NCI-H146 treated with DMSO at 0.1 percent for 48 hours (cell line): ENCODE data around the gene CATSPER4.
"Not testable (repeated sequence)": the region's sequence is repeated elsewhere in the genome, so short reads cannot be mapped to it uniquely, and the experiment has no call there.

Source experiments
- DNase-seq: peaks from one replicate; lab custom pipeline; 2025; ENCODE audit not compliant: unreplicated experiment; lab: John Stamatoyannopoulos, UW

CATSPER4 gene

DNA sequence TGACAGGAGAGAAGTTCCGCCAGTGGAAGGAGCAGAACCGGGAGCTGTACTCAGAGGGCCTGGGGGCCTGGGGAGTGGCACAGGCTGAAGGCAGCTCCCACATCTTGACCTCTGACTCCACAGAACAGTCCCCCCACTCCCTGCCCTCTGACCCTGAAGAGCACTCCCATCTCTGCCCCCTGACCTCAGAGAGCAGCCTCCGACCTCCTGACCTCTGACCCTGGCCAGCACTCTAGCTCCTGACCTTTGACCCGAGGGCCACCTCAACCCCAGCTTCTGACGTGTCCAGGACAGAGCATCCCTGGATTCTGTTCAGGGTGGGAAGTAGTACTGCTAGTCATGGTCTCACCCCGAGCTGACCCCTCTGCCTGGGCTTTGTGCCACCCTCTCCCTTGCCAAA lies 1.1 kb upstream of the CATSPER4 start:
- DNase-seq: no peak

DNA sequence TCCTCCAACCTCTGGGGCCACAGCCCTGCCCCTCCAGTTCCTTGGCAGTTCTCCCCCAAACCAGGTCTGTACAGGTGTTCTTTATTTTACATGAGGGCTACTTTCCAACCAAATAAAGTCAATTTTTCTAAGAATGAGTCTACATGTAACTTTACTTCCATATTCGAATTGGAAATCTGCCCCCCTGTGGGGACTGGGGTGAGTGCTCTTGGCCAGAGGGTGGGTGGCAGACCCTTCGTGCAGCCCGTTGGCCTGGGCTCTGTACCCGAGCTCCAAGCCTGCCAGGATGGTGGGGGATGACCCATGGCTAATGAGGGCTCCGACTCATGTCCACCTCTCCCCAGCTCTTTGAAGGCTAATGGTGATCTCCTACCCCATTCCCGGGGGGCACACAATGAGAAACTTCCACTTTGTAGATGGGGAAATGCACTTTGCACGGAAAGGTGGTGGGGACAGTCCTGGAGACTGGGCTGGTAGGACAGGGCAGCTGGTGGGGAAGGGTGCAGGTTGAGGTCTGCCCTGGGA lies 589 bp upstream of the CATSPER4 start:
- no peak for DNase-seq

DNA sequence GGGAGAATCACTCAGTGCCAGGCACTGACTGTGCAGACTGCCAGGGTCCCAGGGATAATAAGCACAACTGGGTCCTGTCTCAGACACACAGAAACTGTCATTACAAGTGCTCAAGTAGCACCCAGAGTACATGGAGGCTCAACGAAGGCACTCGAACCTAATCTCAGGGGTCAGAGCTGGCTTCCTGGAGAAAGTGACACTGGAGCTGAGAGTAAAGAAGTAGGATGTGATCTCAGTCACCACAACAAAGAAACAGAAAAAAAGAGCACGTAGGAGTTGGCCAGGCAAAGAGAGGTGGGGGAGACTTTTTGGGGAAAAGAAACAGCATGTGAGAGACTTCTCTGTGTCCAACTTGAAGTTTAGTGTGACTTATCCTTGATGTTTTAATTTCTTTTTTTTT lies 1.3 kb downstream of the CATSPER4 start:
- DNase-seq: no peak

DNA sequence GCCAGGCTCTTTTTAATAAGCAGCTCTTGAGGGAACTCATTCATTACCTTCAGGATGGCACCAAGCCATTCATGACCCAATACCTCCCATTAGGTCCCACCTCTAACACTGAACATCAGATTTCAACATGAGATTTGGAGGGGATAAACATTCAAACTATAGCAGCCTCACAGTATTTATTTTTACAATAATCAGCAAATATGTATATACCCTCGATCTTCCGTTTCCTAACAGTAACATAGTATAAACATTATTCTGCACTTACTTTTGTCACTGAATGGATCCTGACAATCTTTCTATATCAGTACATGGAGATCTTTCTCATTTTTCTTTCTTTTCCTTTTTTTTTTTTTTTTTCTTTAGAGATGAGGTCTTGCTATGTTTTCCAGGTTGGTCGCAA lies 5.4 kb downstream of the CATSPER4 start:
- no peak for DNase-seq

DNA sequence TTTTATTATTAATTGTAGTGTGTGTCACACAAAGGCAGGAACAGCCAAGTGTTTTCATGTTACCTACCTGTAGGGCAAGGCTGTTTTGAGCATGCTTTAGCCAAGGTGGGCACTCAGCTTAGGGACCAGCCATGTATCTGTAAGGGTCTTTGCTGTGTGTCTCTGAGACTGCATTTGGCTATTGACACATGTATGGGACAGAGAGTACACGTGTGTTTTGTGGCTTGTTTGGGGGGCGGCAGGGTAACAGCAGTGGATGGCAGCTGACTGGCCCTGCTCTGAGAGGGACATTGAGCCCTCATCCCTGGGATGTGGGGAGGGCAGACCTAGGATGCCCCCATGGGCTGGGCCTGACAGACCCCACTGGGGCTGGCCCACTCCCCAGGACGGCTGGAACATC lies 6.9 kb downstream of the CATSPER4 start:
- no peak for DNase-seq

DNA sequence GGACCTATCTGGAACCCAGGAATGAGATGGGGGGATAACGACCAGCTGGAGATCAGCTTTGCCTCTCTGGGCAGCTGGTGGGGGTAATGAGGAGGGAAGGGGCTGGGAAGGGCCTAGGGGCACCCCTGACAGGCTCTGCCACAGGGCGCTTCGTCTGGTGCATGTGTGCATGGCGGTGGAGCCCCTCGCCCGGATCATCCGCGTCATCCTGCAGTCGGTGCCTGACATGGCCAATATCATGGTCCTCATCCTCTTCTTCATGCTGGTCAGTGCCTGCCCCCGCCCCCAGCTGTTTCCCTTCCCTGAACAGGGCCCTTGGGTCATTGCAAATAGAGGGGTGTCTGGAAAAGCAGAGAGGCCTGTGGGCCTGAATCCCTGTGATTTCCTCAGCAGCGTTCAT lies 7.4 kb downstream of the CATSPER4 start:
- DNase-seq: no peak

DNA sequence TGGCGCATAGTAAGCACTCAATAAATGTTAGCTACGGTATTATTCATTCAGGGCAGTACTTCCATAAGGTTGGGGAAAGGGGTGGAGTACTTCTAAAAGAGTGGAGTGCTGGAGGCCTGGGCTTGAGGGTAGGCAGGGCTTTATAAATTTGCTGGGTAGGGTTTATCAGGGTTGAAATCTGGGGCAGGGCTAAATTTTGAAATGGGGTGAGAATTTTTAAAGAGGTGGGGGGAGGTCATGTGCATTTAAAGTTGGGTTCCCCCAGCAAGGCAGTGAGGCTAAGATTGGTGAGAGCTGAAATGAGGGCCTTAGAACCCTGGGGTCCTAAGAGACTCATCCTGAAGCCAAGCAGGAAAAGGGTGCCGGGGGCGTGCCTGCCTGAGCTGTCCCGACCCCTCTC lies 10.0 kb downstream of the CATSPER4 start:
- DNase-seq: no peak

DNA sequence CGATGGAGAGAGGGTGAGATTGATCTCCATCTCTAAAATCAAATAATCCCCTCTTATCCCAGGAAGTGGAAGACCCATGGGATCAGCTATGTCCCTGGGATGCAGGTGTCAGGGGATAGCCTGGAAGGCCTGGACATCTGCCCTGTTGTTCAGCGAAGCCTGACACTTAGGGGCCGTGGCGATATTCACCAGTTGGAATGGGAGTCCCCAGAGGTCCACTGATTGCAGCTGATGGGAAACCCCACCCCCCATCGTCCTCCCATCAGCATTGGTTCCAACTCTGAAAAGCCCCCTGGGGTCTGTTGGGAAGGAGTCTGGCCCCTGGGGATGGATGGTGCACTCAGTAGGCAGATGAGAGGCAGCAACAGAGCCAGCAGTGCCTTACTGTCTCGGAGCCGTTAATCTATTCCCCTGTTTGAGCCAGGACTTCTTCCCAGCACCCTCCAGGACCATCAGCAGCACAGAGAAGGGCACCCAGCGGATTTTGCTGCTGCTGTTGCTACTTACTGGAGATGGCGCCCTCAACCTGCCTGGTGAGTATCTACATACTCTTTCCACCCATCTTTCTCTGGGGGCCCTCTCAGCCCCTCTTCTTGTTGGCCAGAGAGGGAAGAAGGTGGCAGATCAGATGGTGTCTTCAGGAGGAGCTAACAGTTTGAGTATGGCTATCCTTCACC lies 13.4 kb downstream of the CATSPER4 start:
- DNase-seq: no peak

DNA sequence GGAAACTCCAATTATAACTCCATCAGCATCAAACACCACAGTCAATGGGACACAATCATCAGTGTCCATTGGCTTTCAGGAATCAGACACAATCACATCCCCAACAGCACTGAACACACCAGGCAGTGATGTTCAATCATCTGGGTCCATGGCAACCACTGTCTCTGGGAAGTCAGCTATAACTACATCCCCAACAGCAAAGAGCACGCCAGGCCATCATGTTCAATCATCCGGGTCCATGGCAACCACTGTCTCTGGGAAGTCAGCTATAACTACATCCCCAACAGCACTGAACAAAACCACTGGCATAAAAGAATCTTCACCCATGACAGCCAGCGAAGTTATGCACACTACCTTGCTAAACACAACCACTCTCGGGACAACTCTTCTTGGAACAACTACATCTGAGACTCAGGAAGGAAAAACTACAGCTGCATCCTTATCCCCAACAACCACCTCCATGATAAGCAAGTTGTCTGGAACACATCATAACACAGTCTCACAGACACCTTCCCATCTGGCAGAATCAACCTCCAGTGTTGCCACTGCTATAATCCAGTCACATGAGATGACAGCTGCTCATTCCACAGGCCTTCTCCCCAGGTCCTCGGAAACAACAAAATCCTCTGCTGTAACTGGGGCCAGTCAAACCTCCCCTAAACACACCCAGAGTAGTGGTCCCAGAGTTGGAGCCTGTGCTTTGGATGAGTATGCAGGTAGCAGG lies 19.9 kb downstream of the CATSPER4 start:
- no peak for DNase-seq

DNA sequence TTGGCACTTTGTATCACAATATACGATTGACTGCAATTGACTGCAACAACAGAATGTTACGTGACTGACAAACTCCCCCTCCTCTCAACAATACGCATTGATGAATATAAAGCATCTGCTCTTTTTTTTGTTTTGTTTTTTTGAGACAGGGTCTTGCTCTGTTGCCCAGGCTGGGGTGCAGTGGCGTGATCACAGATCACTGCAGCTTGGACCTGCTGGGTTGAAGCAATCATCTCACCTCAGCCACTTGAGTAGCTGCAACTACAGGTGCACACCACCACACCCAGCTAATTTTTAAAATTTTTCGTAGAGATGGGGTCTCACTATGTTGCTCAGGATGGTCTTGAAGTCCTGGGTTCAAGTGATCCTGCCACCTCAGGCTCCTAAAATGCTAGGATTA lies 22.3 kb downstream of the CATSPER4 start:
- no peak for DNase-seq

DNA sequence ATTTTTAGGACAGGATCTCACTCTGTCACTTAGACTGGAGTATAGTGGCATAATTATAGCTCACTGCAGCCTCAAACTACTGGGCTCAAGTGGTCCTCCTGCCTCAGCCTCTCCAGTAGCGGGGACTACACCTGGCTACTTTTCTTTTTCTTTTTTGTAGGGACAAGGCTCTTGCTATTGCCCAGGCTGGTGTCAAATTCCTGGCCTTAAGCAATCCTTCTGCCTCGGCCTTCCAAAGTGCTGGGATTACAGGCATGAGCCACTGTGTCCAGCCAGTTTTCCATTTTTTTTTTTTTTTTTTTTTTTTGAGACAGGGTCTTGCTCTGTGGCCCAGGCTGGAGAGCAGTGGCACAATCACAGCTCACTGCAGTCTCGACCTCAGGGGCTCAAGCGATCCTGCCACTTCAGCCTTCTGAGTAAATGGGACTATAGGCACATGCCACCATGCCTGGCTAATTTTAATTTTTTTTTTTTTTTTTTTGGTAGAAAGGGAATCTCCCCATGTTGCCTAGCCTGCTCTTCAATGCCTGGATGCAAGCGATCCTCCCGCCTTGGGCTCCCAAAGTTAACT lies 23.0 kb downstream of the CATSPER4 start:
- no peak for DNase-seq

DNA sequence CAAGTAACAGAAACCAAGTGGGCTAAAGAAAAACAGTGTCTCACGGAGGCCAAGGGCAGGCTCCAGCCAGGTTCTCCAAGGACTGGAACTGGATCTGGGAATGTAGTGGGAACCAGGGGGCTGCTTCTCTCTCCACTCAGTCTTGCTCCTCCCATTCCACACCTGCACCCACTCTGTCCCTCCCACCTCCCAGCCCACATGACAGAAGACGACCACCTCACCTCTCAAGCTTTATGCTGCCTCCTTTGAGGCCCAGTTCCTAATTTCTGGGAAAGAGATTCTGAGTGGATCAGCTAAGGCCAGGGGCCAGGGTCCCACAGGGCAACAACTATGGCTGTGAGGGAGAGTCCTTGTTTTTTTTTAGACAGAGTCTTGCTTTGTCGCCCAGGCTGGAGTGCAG lies 24.8 kb downstream of the CATSPER4 start:
- no peak for DNase-seq

DNA sequence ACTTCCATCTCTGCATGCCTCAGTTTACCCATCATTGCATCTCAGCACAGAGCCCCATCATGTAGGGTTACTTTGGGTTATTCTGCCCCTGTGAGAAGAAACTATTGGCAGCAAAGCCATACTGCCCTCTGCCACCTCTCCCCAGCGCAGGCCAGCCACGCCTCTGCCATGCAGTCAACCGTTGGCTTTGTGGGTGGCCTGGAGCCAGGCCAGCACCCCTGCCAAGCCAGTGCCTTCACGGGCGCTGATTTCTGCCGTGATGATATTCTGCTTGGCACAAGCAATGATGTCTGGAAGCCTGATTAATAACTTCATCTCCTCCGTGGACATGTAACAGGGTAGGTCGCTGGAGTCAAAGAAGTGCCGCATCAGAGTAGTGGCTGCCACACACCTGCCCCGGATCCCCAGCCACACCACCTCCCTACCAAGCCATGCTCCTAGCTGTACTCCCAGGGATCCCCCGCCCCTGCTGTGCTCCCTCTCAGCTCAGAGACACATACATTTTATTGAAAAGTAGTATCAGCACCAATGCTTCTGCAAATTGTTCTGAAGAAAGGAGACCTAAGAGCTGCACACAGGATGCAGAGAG lies 28.6 kb downstream of the CATSPER4 start:
- no peak for DNase-seq

DNA sequence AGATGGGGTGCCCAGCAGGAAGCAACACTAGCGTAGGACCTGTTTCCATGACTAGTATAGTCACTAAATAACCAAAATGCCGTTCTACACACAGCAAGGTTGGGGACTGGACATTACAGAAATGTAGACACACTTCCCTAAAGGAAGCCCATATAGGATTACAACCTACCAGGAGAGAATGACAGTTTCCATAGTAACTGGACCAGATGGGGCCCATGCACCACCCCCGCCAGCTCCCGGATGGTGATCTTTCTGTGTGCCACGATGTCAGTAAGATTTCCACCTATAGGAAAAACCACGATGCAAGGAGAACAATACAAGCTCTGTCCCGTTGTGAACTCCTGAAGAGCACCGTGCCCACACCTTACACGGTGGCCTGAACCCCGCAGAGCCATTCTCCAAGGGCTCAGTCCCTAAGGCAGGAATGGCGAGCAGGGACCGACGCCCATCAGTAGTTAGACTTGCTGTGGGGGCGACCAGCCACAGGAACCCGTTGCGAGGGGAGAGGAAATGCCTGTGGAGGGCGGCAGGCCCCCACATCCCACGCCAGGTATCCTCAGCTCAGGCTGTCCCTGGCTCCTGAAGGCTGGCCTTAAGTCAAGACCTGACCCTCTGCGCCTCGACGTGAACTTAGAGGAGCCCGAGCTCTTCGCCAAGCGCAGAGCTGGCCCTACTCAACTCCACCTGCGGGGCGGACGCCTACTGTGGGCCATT lies 30.0 kb downstream of the CATSPER4 start:
- DNase-seq: no peak

DNA sequence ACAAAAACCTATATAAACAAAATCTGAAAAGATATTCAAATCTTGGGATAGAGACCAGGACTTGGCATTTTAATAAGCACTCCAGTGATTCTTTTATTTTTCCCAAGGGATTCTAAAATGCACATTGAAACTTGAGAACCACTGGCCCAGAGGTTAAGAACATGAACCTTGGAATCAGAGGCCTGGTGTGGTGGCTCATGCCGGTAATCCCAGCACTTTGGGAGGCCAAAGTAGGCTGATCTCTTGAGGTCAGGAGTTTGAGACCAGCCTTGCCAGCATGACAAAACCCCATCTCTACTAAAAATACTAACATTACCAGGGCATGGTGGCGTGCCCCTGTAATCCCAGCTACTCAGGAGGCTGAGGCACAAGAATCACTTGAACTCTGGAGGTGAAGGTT lies 30.7 kb downstream of the CATSPER4 start:
- DNase-seq: no peak

DNA sequence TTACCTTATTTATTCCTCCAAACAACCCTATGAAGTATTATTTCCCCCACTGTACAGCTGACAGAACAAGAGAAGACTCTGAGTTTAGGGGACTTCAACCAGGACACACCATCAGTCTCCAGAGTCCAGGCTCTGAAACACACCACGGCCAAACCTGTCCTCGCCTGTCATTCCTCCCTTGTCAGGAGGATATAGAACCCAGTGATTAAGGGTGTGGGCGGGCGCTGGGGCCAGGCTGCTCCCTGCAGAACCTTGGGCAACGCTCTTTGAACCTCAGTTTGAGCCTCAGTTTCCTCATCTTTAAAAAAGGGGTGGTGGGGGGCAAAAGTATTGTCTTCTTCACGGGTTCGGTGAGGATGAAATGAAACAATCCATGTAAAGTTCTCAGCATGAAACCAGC lies 34.2 kb downstream of the CATSPER4 start:
- DNase-seq: no peak

DNA sequence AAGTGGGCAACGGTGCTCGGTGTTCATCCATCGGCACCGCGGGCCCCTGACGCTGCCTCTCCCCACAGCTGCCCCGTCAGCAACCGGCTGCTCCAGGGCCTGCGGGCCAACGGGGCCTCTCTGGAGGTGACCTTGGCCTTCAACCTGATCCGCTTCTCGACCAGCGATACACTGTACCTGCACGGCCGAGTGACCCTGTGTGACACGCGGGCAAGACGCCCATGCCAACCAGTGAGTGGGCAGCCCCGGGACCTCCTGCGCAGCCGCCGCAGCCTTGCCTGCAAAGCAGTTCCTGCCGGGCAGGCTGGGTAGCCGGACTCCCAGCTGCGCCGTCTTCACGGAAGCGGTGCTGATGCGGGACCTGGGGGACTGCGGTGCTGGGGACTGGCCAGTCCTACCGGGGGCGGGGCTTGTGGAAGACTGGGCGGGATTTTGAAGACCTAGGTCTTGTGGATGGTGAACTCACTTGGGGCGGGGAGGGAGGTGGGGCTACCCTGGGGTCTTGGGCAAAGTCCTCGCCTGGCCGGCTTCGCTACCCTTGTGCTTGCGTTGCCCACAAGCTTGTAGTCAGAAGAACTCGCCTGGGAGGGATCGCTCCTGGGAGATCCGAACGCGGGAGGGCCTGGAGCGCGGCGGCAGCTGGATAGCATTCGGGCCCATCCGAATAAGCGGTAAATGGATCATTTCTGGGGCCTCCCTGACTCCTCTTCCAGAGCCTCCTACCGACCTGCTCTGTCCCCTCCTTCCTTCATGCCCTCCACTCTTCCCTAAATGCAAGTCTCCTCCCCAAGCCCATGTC lies 34.8 kb downstream of the CATSPER4 start:
- DNase-seq: no peak

DNA sequence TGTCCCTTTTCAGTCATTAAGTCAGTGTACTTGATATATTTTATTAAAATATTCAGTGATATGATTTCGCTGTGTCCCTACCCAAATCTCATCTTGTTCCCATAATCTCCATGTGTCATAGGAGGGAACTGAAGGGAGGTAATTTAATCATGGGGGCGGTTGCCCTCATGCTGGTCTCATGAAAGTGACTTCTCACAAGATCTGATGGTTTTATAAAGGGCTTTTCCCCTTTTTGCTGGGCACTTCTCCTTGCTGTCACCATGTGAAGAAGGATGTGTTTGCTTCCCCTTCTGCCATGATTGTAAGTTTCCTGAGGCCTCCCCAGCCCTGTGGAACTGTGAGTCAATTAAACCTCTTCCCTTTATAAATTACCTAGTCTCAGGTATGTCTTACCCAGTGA lies 40.3 kb downstream of the CATSPER4 start:
- not testable (repeated sequence) for DNase-seq

DNA sequence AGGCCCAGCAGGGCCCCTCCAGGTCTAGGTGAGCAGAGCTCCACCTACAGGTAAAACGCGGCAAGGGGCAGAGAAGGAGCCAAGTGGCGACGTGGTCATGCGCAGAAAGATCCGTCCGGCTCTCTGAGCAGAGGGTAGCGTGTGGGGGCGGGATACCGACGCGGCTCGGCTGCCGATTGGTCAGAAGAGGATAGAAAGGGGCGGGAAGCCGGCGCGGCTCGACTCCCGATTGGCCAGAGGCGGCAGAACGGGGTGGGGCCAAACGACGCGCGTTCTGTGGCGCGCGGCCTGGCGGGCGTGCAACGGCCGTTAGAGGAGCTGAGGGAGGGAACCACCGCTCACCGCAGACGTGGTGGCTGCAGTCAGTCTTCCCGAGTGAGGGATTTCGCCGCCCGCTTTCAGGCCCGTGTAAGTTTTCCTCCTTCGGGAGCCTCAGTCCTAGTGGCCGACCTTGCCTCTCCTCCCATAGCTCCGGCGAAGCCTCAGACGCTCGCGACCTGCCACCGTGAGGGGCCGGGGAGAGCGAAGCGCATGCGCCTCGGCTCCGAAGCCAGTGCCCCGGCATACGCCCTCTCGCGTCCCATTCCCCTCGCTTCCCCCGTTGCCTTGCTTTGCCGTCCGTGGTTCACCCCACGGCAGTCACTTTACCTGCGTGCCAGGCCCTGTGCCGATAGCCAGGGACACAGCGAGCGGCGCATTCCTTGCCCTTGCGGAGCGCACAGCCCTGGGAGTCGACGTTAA lies 43.7 kb downstream of the CATSPER4 start, which contains the start of gene CEP85:
TSS of gene CEP85 (plus strand) at position 298 of the 741 bp plus-strand sequence. CDS start 5,584 bp downstream, outside the sequence.
- peak; percentile 86 for DNase-seq
